ENCODE measurements around the gene TMPRSS7.

DNA sequence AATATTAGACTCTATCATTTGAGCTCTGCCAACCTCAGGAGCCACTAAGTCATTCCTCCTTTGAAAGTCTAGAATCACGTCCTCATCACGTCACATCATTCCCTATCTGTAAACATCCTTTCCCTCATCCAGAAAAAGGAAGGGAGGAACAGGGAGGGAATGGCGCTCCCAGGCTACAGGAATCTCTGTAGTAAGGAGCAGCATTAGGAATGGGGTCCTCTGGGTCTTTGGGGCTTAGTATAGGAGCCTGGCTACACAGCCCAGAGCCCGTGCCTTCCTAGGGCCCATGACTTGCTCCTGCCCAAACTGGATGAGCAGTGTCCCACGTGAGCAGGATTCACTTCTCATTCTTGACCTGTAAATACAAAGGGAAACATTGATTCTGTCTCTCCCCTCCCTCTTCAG is 34.2 kb upstream of the TMPRSS7 start:
- TF ChIP-seq CTCF (IDR thresholded peaks at IDR 0.05): no peak
- TF ChIP-seq EZH2 (IDR thresholded peaks at IDR 0.05): no peak
- TF ChIP-seq EZH2phosphoT487 (IDR thresholded peaks at IDR 0.05): no peak
